ENCODE measurements around the gene MTHFSD. TPM values are rescaled to one million over a fixed set of nuclear protein-coding genes. Genes with fewer than 3 reads are reported as not detected.

Gene MTHFSD
- total RNA-seq, 1 donor from 2014 or later: 14.1 TPM

DNA sequence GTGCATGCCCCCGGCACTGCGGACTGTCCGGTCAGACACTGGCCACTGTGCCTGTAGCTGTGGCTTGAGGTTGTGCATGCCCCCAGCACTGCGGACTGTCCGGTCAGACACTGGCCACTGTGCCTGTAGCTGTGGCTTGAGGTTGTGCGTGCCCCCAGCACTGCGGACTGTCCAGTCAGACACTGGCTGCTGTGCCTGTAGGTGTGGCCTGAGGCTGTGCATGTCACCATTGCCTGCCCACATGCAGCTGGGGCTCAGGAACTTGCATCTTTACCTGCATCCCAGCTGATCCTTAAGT is 5.2 kb downstream of the MTHFSD start:
- peaks cover 16% of the 10 kb centered on the region for H3K27me3 Mint-ChIP-seq (ENCODE audit: unreplicated experiment)
- no peak overlapping the region for H3K4me3 Mint-ChIP-seq (ENCODE audit: unreplicated experiment)
- no peaks in the 10 kb centered on the region for H3K9me3 Mint-ChIP-seq (ENCODE audit: unreplicated experiment)
- H3K27ac Mint-ChIP-seq (ENCODE audit: unreplicated experiment): no peak overlapping the region
- no peaks in the 10 kb centered on the region for H3K4me1 Mint-ChIP-seq (ENCODE audit: unreplicated experiment)
- no peak for DNase-seq (ENCODE audit: extremely low spot score, unreplicated experiment)
- TF ChIP-seq, protein P1, sequence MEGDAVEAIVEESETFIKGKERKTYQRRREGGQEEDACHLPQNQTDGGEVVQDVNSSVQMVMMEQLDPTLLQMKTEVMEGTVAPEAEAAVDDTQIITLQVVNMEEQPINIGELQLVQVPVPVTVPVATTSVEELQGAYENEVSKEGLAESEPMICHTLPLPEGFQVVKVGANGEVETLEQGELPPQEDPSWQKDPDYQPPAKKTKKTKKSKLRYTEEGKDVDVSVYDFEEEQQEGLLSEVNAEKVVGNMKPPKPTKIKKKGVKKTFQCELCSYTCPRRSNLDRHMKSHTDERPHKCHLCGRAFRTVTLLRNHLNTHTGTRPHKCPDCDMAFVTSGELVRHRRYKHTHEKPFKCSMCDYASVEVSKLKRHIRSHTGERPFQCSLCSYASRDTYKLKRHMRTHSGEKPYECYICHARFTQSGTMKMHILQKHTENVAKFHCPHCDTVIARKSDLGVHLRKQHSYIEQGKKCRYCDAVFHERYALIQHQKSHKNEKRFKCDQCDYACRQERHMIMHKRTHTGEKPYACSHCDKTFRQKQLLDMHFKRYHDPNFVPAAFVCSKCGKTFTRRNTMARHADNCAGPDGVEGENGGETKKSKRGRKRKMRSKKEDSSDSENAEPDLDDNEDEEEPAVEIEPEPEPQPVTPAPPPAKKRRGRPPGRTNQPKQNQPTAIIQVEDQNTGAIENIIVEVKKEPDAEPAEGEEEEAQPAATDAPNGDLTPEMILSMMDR (IDR thresholded peaks at IDR 0.05): no peak
- peaks cover 3% of the 10 kb centered on the region for H3K36me3 Mint-ChIP-seq (ENCODE audit: unreplicated experiment)

GRCh38 chr16:86549076-86549892 is 5.8 kb downstream of the MTHFSD start:
- H3K4me1 Mint-ChIP-seq (ENCODE audit: unreplicated experiment): no peaks in the 10 kb centered on the region
- DNase-seq (ENCODE audit: extremely low spot score, unreplicated experiment): no peak
- H3K4me3 Mint-ChIP-seq (ENCODE audit: unreplicated experiment): no peak overlapping the region
- no peak overlapping the region for H3K27ac Mint-ChIP-seq (ENCODE audit: unreplicated experiment)
- TF ChIP-seq, protein P1 (IDR thresholded peaks at IDR 0.05): no peak
- H3K36me3 Mint-ChIP-seq (ENCODE audit: unreplicated experiment): peaks cover 4% of the 10 kb centered on the region
- peaks cover 19% of the 10 kb centered on the region for H3K27me3 Mint-ChIP-seq (ENCODE audit: unreplicated experiment)
- no peaks in the 10 kb centered on the region for H3K9me3 Mint-ChIP-seq (ENCODE audit: unreplicated experiment)

DNA sequence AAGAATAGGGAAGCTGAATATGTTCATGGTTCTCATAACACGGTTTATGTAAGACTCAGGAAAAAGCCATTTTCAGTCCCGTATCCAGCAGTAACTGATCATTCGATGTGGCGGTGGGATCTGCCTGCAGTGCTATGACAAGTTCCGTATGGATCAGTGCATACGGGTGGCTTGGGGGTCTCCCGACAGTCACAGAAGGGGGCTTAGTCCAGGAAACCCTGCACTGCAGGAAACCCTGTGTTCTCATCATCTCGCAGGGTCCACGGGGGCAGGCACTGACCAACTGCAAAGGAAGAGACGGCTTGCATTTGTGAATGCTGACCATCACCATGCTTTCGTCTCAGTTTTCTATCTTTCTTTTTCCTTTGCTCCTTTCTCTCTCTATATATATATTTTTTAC is 7.7 kb downstream of the MTHFSD start:
- DNase-seq (ENCODE audit: extremely low spot score, unreplicated experiment): no peak
- no peaks in the 10 kb centered on the region for H3K9me3 Mint-ChIP-seq (ENCODE audit: unreplicated experiment)
- H3K36me3 Mint-ChIP-seq (ENCODE audit: unreplicated experiment): peaks cover 7% of the 10 kb centered on the region
- no peaks in the 10 kb centered on the region for H3K4me1 Mint-ChIP-seq (ENCODE audit: unreplicated experiment)
- no peak overlapping the region for H3K4me3 Mint-ChIP-seq (ENCODE audit: unreplicated experiment)
- no peak overlapping the region for H3K27ac Mint-ChIP-seq (ENCODE audit: unreplicated experiment)
- TF ChIP-seq, protein P1 (IDR thresholded peaks at IDR 0.05): no peak
- peaks cover 23% of the 10 kb centered on the region for H3K27me3 Mint-ChIP-seq (ENCODE audit: unreplicated experiment)

- Mint-ChIP-seq H3K36me3 (ENCODE audit: unreplicated experiment) (peaks cover 7% of the 10 kb centered on the region), H3K27ac (ENCODE audit: unreplicated experiment) (no peak overlapping the region), H3K27me3 (ENCODE audit: unreplicated experiment) (peaks cover 21% of the 10 kb centered on the region), H3K4me1 (ENCODE audit: unreplicated experiment) (no peaks in the 10 kb centered on the region), H3K4me3 (ENCODE audit: unreplicated experiment) (no peak overlapping the region), H3K9me3 (ENCODE audit: unreplicated experiment) (no peaks in the 10 kb centered on the region)
- DNase-seq (ENCODE audit: extremely low spot score, unreplicated experiment): no peak
- TF ChIP-seq, protein P1 (IDR thresholded peaks at IDR 0.05): no peak
Measured at GRCh38 chr16:86546638-86547013, 8.4 kb downstream of the MTHFSD start.

DNA sequence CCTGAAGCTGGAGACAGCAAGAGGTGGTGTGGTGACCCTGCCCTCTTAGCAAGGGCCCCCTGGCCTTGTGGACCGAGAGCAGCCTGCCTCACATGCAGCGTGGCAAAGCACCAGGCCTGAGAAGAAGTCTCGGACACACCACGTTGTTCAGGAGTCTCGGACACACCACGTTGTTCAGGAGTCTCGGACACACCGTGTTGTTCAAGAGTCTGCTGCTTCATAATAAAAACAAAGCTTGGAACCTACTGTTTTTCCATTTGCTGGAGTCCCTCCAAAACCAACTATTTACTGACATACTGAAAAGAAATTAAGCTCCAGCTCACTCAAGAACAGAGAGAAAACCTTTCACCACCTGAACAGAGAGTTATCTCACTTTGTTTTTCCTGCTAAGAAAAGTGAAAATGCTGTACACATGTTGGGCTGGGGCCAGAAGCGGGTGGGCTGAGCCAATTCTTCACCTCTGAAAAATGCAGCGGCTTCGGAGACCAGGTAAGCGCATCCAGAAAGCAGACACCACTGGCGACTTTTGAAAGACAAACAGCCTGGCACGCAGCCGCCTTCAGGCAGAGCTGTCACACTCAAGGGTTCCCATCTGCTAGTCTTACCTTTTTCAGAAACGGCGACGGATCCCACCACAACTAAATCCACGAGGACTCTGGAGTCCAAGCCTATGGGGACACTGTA is 8.9 kb downstream of the MTHFSD start:
- Mint-ChIP-seq H3K36me3 (ENCODE audit: unreplicated experiment) (peaks cover 7% of the 10 kb centered on the region), H3K27me3 (ENCODE audit: unreplicated experiment) (peaks cover 17% of the 10 kb centered on the region), H3K4me3 (ENCODE audit: unreplicated experiment) (no peak overlapping the region), H3K4me1 (ENCODE audit: unreplicated experiment) (no peaks in the 10 kb centered on the region), H3K27ac (ENCODE audit: unreplicated experiment) (no peak overlapping the region), H3K9me3 (ENCODE audit: unreplicated experiment) (no peaks in the 10 kb centered on the region)
- TF ChIP-seq, protein P1 (IDR thresholded peaks at IDR 0.05): no peak
- no peak for DNase-seq (ENCODE audit: extremely low spot score, unreplicated experiment)
